Adrenal gland (tissue), 12 donors: ENCODE measurements around the gene IER5. TPM values are rescaled to one million over a fixed set of nuclear protein-coding genes. Genes with fewer than 3 reads are reported as not detected.
A peak's percentile ranks its signal among the peaks of the same experiment; 100 is the strongest.

Experiments
- DNase-seq, 7 donors: peaks; one replicate each; pipeline ENCODE4 v3.0.0-alpha.2; 2019 to 2020
- H3K27ac ChIP-seq, 5 donors: fragments of 200-600 bp; sonication (generic) in 4 of 5; 1 replicate in 3 of 5; 2 replicates in 2 of 5; pipeline versions ENCODE4 v1.5.1 to v1.8.0; 2016 to 2020; ENCODE audit warnings: mild to moderate bottlenecking in 1 of 5
- H3K27me3 ChIP-seq: fragments of 200-600 bp; 2 replicates; pipeline ENCODE4 v1.8.0; 2021
- H3K36me3 ChIP-seq, 2 donors: fragments of 200-600 bp; replicated peaks in 1 of 2; 1 replicate in 1 of 2; 2 replicates in 1 of 2; pipeline versions ENCODE4 v1.5.1 to v1.8.0; 2018 to 2022
- H3K4me1 ChIP-seq, 2 donors: fragments of 200-600 bp; replicated peaks in 1 of 2; 1 replicate in 1 of 2; 2 replicates in 1 of 2; pipeline versions ENCODE4 v1.5.1 to v1.8.0; 2018 to 2021
- H3K4me3 ChIP-seq, 4 donors: fragments of 200-600 bp; sonication (generic) in 3 of 4; one replicate each; pipeline ENCODE4 v1.5.1; 2016 to 2018
- H3K9me3 ChIP-seq, 3 donors: fragments of 200-600 bp; sonication (generic) in 1 of 3; replicated peaks in 1 of 3; 1 replicate in 2 of 3; 2 replicates in 1 of 3; pipeline versions ENCODE4 v1.5.1 to v1.8.0; 2016 to 2021
- POLR2A ChIP-seq, 2 donors: fragments of 450-650 bp; IDR thresholded peaks; one replicate each; pipeline ENCODE4 v1.6.1; 2017; ENCODE audit warnings: antibody characterized with exemption in 2 of 2, mild to moderate bottlenecking in 2 of 2, moderate library complexity in 1 of 2
- WGBS, 4 donors: extraction: QIAGEN DNeasy Blood & Tissue Kit in 2 of 4; methylation state at CpG; one replicate each; pipeline versions ENCODE4 v1.1.5 to v1.1.7; 2013 to 2017; 5-methylcytosine and 5-hydroxymethylcytosine counted together
- intact Hi-C, 2 donors: fragments of 100-400 bp; cut with DNase I; formaldehyde crosslinking; loops; one replicate each; pipeline versions ENCODE4 v1.14.1 to v1.15.0; 2022 to 2023
- polyA plus RNA-seq, 3 donors: library from polyadenylated mRNA; stranded (reverse); fragments of 200-250 nt in 2 of 3; fragments of 350-450 nt in 1 of 3; fragmentation: Illumina TruSeq in 1 of 3; extraction: RNeasy Lipid Tissue Mini Kit (QIAGEN cat#74804) in 1 of 3; gene quantifications; one replicate each; pipeline ENCODE4 v1.2.3, GENCODE V29; 2013 to 2014
- total RNA-seq, 9 donors: library from RNA; depleted of rRNA in 4 of 9; stranded (reverse); fragments of >200 nt in 4 of 9; fragments of 120-200 nt in 1 of 9; fragmentation: NEBNext Ultra II Directional in 1 of 9; extraction: Animal tissue kit (Norgen Biotek cat#: 25700) in 1 of 9; gene quantifications; one replicate each; pipeline versions ENCODE4 v1.1.0 to v1.2.4, GENCODE V29; 2013 to 2023
- TF ChIP-seq, protein P1 (sequence below), 6 experiments: fragments of 450-650 bp in 4 of 6; fragments of 200-600 bp in 2 of 6; sonication (generic) in 1 of 6; IDR thresholded peaks; 1 replicate in 5 of 6; 2 replicates in 1 of 6; pipeline versions ENCODE4 v1.5.1 to v1.8.0; 2016 to 2021; ENCODE audit warnings: antibody characterized with exemption in 6 of 6, mild to moderate bottlenecking in 2 of 6, moderate library complexity in 1 of 6
- donor health status: healthy with polysubstance abuse.
- donor health status: Bipolar disorder and iron deficiency.
- donor health status: DM: yes; HTN: yes; CAD: no.
- donor health status: DM: no; HTN: no; CAD: no.
- donor health status: DM: no; HTN: no; CAD: no.
- donor health status: DM: yes; HTN: yes; CAD: no.

The IER5 gene
- total and polyA plus RNA-seq, 12 donors: 2.0 to 19.2 (median 8.9) TPM

DNA sequence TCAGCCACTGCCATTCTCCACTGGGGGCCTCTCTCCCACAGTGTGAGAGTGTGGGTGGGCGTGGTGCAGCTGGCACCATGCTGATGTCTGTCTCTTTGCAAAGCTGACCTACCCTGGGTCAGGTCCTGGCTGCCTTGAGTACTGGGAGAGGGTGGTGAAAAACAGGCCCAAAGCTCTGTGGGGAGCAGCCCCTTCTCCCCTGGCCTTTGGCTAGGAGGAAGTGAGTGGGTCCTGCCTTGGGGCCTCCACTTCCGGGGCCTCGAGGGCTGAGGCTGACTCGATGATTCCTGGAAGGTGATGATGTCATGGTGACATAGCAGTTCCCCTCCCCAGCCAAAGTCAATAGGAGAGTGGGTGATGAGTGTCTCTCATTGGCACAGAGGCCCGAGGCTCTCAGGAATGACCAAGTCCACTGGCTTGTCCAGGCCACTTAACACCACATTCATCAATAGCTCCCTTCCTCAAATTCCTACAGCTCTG is 53.0 kb downstream of the IER5 start:
- Histone ChIP-seq H3K4me1 (peaks cover 6 to 10% of the 10 kb centered on the region in 2 donors), H3K27ac (no peak overlapping the region), H3K9me3 (no peaks in the 10 kb centered on the region), H3K36me3 (no peaks in the 10 kb centered on the region), H3K4me3 (no peak overlapping the region), H3K27me3 (no peaks in the 10 kb centered on the region)
- intact Hi-C loops: loop anchor here (5.0 to 10.0 kb wide), 3 partner anchors 107 to 617 kb away; partner anchors contain the start of gene MR1 (in 1 of the 2)
- TF ChIP-seq, protein P1, sequence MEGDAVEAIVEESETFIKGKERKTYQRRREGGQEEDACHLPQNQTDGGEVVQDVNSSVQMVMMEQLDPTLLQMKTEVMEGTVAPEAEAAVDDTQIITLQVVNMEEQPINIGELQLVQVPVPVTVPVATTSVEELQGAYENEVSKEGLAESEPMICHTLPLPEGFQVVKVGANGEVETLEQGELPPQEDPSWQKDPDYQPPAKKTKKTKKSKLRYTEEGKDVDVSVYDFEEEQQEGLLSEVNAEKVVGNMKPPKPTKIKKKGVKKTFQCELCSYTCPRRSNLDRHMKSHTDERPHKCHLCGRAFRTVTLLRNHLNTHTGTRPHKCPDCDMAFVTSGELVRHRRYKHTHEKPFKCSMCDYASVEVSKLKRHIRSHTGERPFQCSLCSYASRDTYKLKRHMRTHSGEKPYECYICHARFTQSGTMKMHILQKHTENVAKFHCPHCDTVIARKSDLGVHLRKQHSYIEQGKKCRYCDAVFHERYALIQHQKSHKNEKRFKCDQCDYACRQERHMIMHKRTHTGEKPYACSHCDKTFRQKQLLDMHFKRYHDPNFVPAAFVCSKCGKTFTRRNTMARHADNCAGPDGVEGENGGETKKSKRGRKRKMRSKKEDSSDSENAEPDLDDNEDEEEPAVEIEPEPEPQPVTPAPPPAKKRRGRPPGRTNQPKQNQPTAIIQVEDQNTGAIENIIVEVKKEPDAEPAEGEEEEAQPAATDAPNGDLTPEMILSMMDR (IDR thresholded peaks at IDR 0.05): no peak
- no peak for TF ChIP-seq POLR2A (IDR thresholded peaks at IDR 0.05)
- peak in 4 of 7 donors; percentile 40 to 49 (median 46) for DNase-seq
- 39 to 50% (median 45%) methylated on average over 5 of the region's 5 CpGs for WGBS, 4 donors

Other genes with a start within 250 kb of the IER5 start
- gene KIAA1614, start 175.8 kb upstream of the IER5 start, total RNA-seq: 1 to 10 TPM in 6 of 9 donors, under 1 TPM in 3; 0.42 to 6.9 (median 1.1) TPM
- 1 to 10 TPM in 2 of 3 donors, under 1 TPM in 1; 0.18 to 3.4 (median 1.4) TPM for gene KIAA1614, start 175.8 kb upstream of the IER5 start, polyA plus RNA-seq
- 10 to 100 TPM in 8 of 9 donors, 1 to 10 TPM in 1; 9.1 to 25.9 (median 17.1) TPM for gene STX6, start 65.8 kb upstream of the IER5 start, total RNA-seq
- gene STX6, start 65.8 kb upstream of the IER5 start, polyA plus RNA-seq: 10 to 100 TPM in 1 of 3 donors, 1 to 10 TPM in 2; 5.3 to 12.5 (median 9.2) TPM
- gene MR1, start 54.7 kb upstream of the IER5 start, total RNA-seq: 10 to 100 TPM; 10.1 to 36.1 (median 27.7) TPM
- gene MR1, start 54.7 kb upstream of the IER5 start, polyA plus RNA-seq: 10 to 100 TPM in 1 of 3 donors, 1 to 10 TPM in 2; 3.9 to 26.4 (median 4.9) TPM